Mammary epithelial cell (primary cell): Measurements from ENCODE around the gene TCF7L1.

Experiments used
- CTCF ChIP-seq, 2 donors: IDR thresholded peaks in 1 of 2; conservative IDR thresholded peaks in 1 of 2; 2 replicates each; pipeline ENCODE4 v1.5.1; 2011 to 2012; ENCODE audit warnings: inconsistent platforms in 2 of 2, low read length in 2 of 2, mild to moderate bottlenecking in 2 of 2, control low read depth in 1 of 2, low read depth in 1 of 2; ENCODE audit not compliant: insufficient read depth in 1 of 2; ENCODE audit errors: extremely low read depth in 1 of 2
- EZH2 ChIP-seq: IDR thresholded peaks from 2 replicates; pipeline ENCODE4 v1.6.1; 2012; ENCODE audit warnings: low read length, inconsistent platforms, borderline replicate concordance

- TF ChIP-seq CTCF (conservative IDR thresholded peaks at IDR 0.05 in 1 of 2, IDR thresholded peaks at IDR 0.05 in 1 of 2; ENCODE audit: extremely low read depth in 1 of 2, insufficient read depth in 1 of 2, low read depth in 1 of 2, low read length in 2 of 2) = no peak
- no peak for TF ChIP-seq EZH2
Measured at GRCh38 chr2:85319796-85320195, 186.6 kb downstream of the TCF7L1 start.
